ENCODE results near the gene SUV39H1. TPM values are rescaled to one million over a fixed set of nuclear protein-coding genes. Genes with fewer than 3 reads are reported as not detected.

Gene SUV39H1
- total and polyA plus RNA-seq, 9 of the 15 experiments (the other 6 are each of a cell fraction or from before 2014, with no cell fraction given) = 4.7 to 34.7 (median 17.9) TPM

- TF ChIP-seq CUX1 (CRISPR knock-in tag; IDR thresholded peaks at IDR 0.05) = no peak
- TF ChIP-seq TCF3 (CRISPR knock-in tag; IDR thresholded peaks at IDR 0.05) = no peak
- TF ChIP-seq ZBTB8A (IDR thresholded peaks at IDR 0.05; ENCODE audit: partially characterized antibody) = no peak
- TF ChIP-seq CAMTA2 (CRISPR knock-in tag; conservative IDR thresholded peaks at IDR 0.05) = no peak
- TF ChIP-seq ARID3B (CRISPR knock-in tag; IDR thresholded peaks at IDR 0.05; ENCODE audit: borderline replicate concordance) = no peak
- TF ChIP-seq DLX4 (CRISPR knock-in tag; IDR thresholded peaks at IDR 0.05) = no peak
Measured at GRCh38 chrX:48711929-48712505, 15.5 kb downstream of the SUV39H1 start (continued).

Data from K562 (cell line).